DOHH2 (cell line): Measurements from ENCODE around the gene LDAF1.
"Not testable (repeated sequence)": the region's sequence is repeated elsewhere in the genome, so short reads cannot be mapped to it uniquely, and the experiment has no call there.

Source experiments
- H3F3A ChIP-seq: fragments of 200-600 bp; sonication (generic), shearing (Covaris generic); 2 replicates; pipeline ENCODE4 v1.6.0; 2016; ENCODE audit warnings: antibody characterized with exemption, mild to moderate bottlenecking; ENCODE audit not compliant: control insufficient read depth, insufficient read depth
- H3K27ac ChIP-seq: fragments of 200-600 bp; sonication (generic); 2 replicates; pipeline ENCODE4 v1.5.1; 2014; ENCODE audit warnings: low read depth, mild to moderate bottlenecking, low read length, moderate library complexity
- H3K27me3 ChIP-seq: fragments of 200-600 bp; sonication (generic); 2 replicates; pipeline ENCODE4 v1.6.1; 2014; ENCODE audit warnings: mild to moderate bottlenecking, low read length, mixed read lengths; ENCODE audit not compliant: control insufficient read depth
- H3K36me3 ChIP-seq: fragments of 200-600 bp; sonication (generic); 2 replicates; pipeline ENCODE4 v1.6.1; 2014; ENCODE audit warnings: mild to moderate bottlenecking, low read length, moderate library complexity, mixed read lengths; ENCODE audit not compliant: control insufficient read depth
- H3K4me1 ChIP-seq: fragments of 200-600 bp; sonication (generic); 2 replicates; pipeline ENCODE4 v1.6.1; 2014; ENCODE audit warnings: mild to moderate bottlenecking, low read length, mixed read lengths; ENCODE audit not compliant: control insufficient read depth
- H3K4me2 ChIP-seq: fragments of 200-600 bp; sonication (generic); 2 replicates; pipeline ENCODE4 v1.6.0; 2014; ENCODE audit warnings: mild to moderate bottlenecking, low read length, moderate library complexity
- H3K4me3 ChIP-seq: fragments of 200-600 bp; sonication (generic); 2 replicates; pipeline ENCODE4 v1.5.1; 2014; ENCODE audit warnings: mild to moderate bottlenecking, low read length, mixed read lengths
- H3K79me2 ChIP-seq: fragments of 200-600 bp; sonication (generic); 2 replicates; pipeline ENCODE4 v1.6.1; 2014; ENCODE audit warnings: mild to moderate bottlenecking, low read length, mixed read lengths; ENCODE audit not compliant: control insufficient read depth
- H3K9me2 ChIP-seq: fragments of 200-600 bp; sonication (generic); replicated peaks from 2 replicates; pipeline ENCODE4 v1.6.1; 2014; ENCODE audit warnings: mild to moderate bottlenecking, low read length, mixed read lengths; ENCODE audit not compliant: control insufficient read depth
- H3K9me3 ChIP-seq: fragments of 200-600 bp; sonication (generic); 2 replicates; pipeline ENCODE4 v1.6.1; 2014; ENCODE audit warnings: antibody characterized with exemption, low read length, mixed read lengths; ENCODE audit not compliant: control insufficient read depth, insufficient read depth
- H4K20me1 ChIP-seq: fragments of 200-600 bp; sonication (generic); 2 replicates; pipeline ENCODE4 v1.6.0; 2014; ENCODE audit warnings: low read depth, mild to moderate bottlenecking, antibody characterized with exemption, low read length, moderate library complexity; ENCODE audit not compliant: control insufficient read depth, insufficient read depth
- CTCF ChIP-seq: fragments of 200-600 bp; sonication (generic); IDR thresholded peaks from one replicate; pipeline ENCODE4 v1.5.1; 2014; ENCODE audit warnings: antibody characterized with exemption, mild to moderate bottlenecking, low read depth, low read length; ENCODE audit not compliant: poor library complexity, severe bottlenecking
- EZH2phosphoT487 ChIP-seq: fragments of 200-600 bp; sonication (generic); IDR thresholded peaks from 2 replicates; pipeline ENCODE4 v1.6.1; 2017; ENCODE audit warnings: borderline replicate concordance, mild to moderate bottlenecking, antibody characterized with exemption, low read length, moderate library complexity, mixed read lengths

LDAF1 gene

GRCh38 chr16:21167360-21167759 lies 8.9 kb downstream of the LDAF1 start:
- Histone ChIP-seq H3K9me2 (no peaks in the 10 kb centered on the region), H3K4me3 (no peak overlapping the region), H3K27me3 (no peaks in the 10 kb centered on the region), H4K20me1 (no peaks in the 10 kb centered on the region), H3K4me1 (no peaks in the 10 kb centered on the region), H3K79me2 (peaks cover 13% of the 10 kb centered on the region), H3K36me3 (peaks cover 73% of the 10 kb centered on the region), H3K27ac (no peak overlapping the region), H3F3A (no peaks in the 10 kb centered on the region), H3K9me3 (no peaks in the 10 kb centered on the region), H3K4me2 (no peak overlapping the region)
- no peak for TF ChIP-seq EZH2phosphoT487
- no peak for TF ChIP-seq CTCF

DNA sequence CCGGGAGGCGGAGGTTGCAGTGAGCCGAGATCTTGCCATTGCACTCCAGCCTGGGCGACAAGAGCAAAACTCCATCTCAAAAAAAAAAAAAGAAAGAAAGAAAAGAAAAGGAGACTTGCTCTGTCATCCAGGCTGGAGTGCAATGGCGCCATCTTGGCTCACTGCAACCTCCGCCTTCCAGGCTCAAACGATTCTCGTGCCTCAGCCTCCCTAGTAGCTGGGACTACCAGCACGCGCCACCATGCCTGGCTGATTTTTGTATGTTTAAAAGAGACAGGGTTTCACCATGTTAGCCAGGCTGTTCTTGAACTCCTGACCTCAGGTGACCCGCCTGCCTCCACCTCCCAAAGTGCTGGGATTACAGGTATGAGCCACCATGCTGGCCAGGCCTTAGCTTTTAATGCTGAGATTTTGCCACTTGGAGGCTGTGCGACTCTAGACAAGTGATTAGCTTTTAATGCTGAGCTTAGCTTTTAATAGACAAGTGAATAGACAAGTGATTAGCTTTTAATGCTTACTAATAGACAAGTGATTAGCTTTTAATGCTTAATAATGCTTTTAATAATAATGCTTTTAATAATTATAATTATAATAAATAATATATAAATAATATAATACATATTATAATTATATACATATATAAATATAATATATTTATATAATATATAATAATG lies 9.6 kb downstream of the LDAF1 start:
- Histone ChIP-seq H3F3A (no peaks in the 10 kb centered on the region), H3K36me3 (peaks cover 73% of the 10 kb centered on the region), H3K4me1 (no peaks in the 10 kb centered on the region), H3K4me3 (no peak overlapping the region), H3K9me2 (no peaks in the 10 kb centered on the region), H3K79me2 (peaks cover 6% of the 10 kb centered on the region), H4K20me1 (no peaks in the 10 kb centered on the region), H3K27ac (no peak overlapping the region), H3K4me2 (no peak overlapping the region), H3K27me3 (no peaks in the 10 kb centered on the region), H3K9me3 (no peaks in the 10 kb centered on the region)
- TF ChIP-seq CTCF (no peak), EZH2phosphoT487 (no peak)

DNA sequence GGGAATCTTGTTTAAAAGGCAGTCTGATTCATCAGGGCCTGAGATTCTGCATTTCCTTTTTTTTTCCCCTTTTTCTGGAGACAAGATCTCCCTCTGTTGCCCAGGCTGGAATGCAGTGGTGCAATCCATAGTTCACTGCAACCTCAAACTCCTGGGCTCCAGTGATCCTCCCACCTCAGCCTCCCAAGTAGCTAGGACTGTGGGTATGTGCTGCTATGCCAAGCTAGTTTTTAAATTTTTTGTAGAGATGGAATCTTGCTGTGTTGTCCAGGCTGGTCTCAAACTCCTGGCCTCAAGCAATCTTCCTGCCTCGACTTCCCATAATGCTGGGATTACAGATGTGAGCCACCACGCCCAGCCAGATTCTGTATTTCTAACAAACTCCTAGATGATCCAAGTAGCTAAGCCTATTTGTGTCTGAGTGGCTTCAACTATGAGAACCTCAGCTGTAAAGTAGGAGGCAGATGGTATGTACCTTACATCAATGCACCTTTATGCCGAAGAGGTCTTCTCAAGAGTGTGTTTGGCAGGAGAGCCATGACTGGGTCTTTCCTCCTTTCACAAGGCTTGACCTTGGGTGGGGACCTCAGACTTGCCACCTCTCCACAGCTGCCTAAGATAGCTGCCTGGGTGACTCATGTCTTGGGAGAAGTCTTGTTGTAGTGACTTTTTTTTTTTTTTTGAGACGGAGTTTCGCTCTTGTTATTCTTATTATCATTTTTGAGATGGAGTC lies 10.9 kb downstream of the LDAF1 start:
- H3K36me3 ChIP-seq: peaks cover 74% of the 10 kb centered on the region

DNA sequence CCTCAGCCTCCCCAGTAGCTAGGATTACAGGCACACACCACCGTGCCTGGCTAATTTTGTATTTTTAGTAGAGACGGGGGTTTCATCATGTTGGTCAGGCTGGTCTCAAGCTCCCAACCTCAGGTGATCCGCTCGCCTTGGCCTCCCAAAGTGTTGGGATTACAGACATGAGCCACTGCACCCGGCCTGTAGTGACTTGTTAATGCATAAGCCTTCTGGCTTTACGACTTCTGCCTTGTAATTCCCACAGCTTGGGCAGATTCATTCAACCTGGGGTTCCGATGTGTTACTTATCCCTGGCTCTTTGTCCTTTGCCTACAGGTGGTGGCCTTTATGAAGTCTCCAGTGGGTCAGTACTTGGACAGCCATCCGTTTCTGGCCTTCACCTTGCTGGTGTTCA lies 11.6 kb downstream of the LDAF1 start:
- not testable (repeated sequence) for H3K79me2 ChIP-seq, H3K27ac ChIP-seq, H3F3A ChIP-seq, H3K9me3 ChIP-seq, H3K4me2 ChIP-seq, H4K20me1 ChIP-seq, H3K27me3 ChIP-seq, H3K4me3 ChIP-seq, H3K9me2 ChIP-seq, H3K4me1 ChIP-seq
- H3K36me3 ChIP-seq: peaks cover 74% of the 10 kb centered on the region

More for the DNA sequence above, 10.9 kb downstream of the LDAF1 start:
- no peaks in the 10 kb centered on the region for H3K27me3 ChIP-seq
- TF ChIP-seq CTCF (no peak), EZH2phosphoT487 (no peak)
- no peaks in the 10 kb centered on the region for H3K9me2 ChIP-seq
- no peaks in the 10 kb centered on the region for H3K4me1 ChIP-seq
- no peaks in the 10 kb centered on the region for H3F3A ChIP-seq
- peaks cover 3% of the 10 kb centered on the region; the same call in 1 of the 2 replicates for H3K79me2 ChIP-seq
- H4K20me1 ChIP-seq: no peaks in the 10 kb centered on the region
- no peaks in the 10 kb centered on the region for H3K9me3 ChIP-seq
- H3K4me3 ChIP-seq: no peak overlapping the region
- no peak overlapping the region for H3K4me2 ChIP-seq
- H3K27ac ChIP-seq: no peak overlapping the region
